ENCODE results near the gene AK2.

GRCh38 chr1:33030575-33030974, 6.1 kb downstream of the AK2 start:
- TF ChIP-seq CTCF (IDR thresholded peaks at IDR 0.05; ENCODE audit: low read depth, low read length, poor library complexity, severe bottlenecking) (no peak), EZH2phosphoT487 (IDR thresholded peaks at IDR 0.05; ENCODE audit: borderline replicate concordance, low read length) (no peak)
